Neural cell (in vitro differentiated cells): Measurements from ENCODE around the gene ARHGAP30.

Experiments used
- CTCF ChIP-seq: fragments of 450-650 bp; IDR thresholded peaks from 2 replicates; pipeline ENCODE4 v1.5.1; 2014; ENCODE audit warnings: antibody characterized with exemption, mild to moderate bottlenecking, moderate library complexity; ENCODE audit not compliant: poor library complexity, severe bottlenecking
- MXI1 ChIP-seq: fragments of 450-650 bp; conservative IDR thresholded peaks from 2 replicates; pipeline ENCODE4 v1.6.1; 2014; ENCODE audit warnings: antibody characterized with exemption, mild to moderate bottlenecking; ENCODE audit not compliant: poor library complexity, severe bottlenecking
- POLR2AphosphoS5 ChIP-seq: IDR thresholded peaks from 2 replicates; pipeline ENCODE4 v1.6.1; 2012
- TAF1 ChIP-seq: IDR thresholded peaks from 2 replicates; pipeline ENCODE4 v1.6.1; 2012; ENCODE audit warnings: low read depth

- TF ChIP-seq POLR2AphosphoS5: no peak
- no peak for TF ChIP-seq TAF1
- TF ChIP-seq CTCF: no peak
- no peak for TF ChIP-seq MXI1
Measured at GRCh38 chr1:161001525-161001924, 68.2 kb downstream of the ARHGAP30 start.
